Caki2 (cell line): ENCODE measurements around the gene ZNF74. TPM values are rescaled to one million over a fixed set of nuclear protein-coding genes. Genes with fewer than 3 reads are reported as not detected.
"Not testable (repeated sequence)": the region's sequence is repeated elsewhere in the genome, so short reads cannot be mapped to it uniquely, and the experiment has no call there.

Experiments used
- DNase-seq: peaks from one replicate; pipeline ENCODE4 v3.0.0-alpha.2; 2015; ENCODE audit warnings: low read depth
- in situ Hi-C: cut with HindIII; loops from 2 replicates; pipeline ENCODE4 v1.10.0; 2016; ENCODE audit warnings: low sequenced_read_pairs, low pct_unique_long_range_greater_than_20kb, mixed read lengths
- total RNA-seq: library from RNA; depleted of rRNA; stranded (reverse); fragments of >200 nt; shearing (Covaris generic); gene quantifications from 2 replicates; pipeline ENCODE4 v1.2.3, GENCODE V29; 2014; ENCODE audit warnings: low replicate concordance; rRNA removed

ZNF74 gene
- total RNA-seq, 1 experiment from 2014 or later, result 16.8 TPM

GRCh38 chr22:20451129-20451778 is 57.3 kb downstream of the ZNF74 start:
- DNase-seq, in situ Hi-C loops: not testable (repeated sequence)

DNA sequence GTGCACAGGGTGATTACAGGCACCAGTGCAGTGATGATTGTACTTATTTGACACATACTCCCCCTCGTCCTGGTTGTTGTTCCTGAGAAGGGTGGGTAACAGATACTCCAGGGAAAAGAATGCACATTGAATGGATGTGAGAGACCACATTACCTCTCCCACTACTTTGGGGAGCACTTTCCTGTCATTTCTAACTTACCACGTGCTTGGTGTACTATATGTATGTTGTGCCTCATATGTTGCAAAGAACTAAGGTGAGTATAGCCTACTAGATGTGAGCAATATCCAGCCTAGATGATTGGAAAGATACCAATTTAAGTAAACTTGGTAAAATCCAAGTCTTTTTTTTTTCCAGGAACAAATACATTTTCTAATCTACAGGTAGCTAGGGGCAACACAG is 58.0 kb downstream of the ZNF74 start:
- DNase-seq, result no peak
- in situ Hi-C loops, result no loop called here

DNA sequence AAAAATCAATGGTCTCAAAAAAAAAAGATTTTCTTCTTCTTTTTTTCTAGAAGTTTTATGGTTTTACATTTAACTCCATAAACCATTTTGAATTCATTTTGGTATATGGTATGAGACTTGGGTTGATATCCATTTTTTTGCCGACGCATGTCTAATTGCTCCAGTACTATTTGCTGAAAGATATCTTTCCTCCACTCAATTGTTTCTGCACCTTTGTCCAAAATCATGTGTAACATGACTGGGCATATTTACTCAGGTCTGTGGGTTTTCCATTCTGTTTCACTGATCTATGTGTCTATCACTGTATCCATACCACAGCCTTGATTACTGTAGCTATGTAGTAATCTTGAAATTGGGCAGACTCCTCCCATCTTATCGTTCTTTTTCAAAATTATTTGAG is 59.3 kb downstream of the ZNF74 start:
- in situ Hi-C loops, result no loop called here
- no peak for DNase-seq

GRCh38 chr22:20455709-20456063 is 61.7 kb downstream of the ZNF74 start:
- no peak for DNase-seq
- in situ Hi-C loops, result no loop called here

- DNase-seq, result peak; percentile 64
Observed at GRCh38 chr22:20456064-20456721, 62.2 kb downstream of the ZNF74 start.

GRCh38 chr22:20456722-20457076 is 62.7 kb downstream of the ZNF74 start:
- in situ Hi-C loops, result no loop called here
- no peak for DNase-seq

More at GRCh38 chr22:20456064-20456721, 62.2 kb downstream of the ZNF74 start:
- in situ Hi-C loops, result no loop called here

GRCh38 chr22:20457506-20458240 is 63.7 kb downstream of the ZNF74 start:
- no peak for DNase-seq
- in situ Hi-C loops, result no loop called here

Other genes starting within 250 kb of the ZNF74 start
- not detected in 2 replicates for gene CCDC188, start 243.1 kb upstream of the ZNF74 start, total RNA-seq
- 11.9 and 13.1 TPM in 2 replicates for gene RTN4R, start 125.8 kb upstream of the ZNF74 start, total RNA-seq
- 122 and 180 TPM in 2 replicates for gene DGCR6L, start 74.1 kb upstream of the ZNF74 start, total RNA-seq
- 1.2 and 3.1 TPM in 2 replicates for gene SCARF2, start 43.7 kb downstream of the ZNF74 start, total RNA-seq
- 11.8 and 23.6 TPM in 2 replicates for gene KLHL22, start 101.6 kb downstream of the ZNF74 start, total RNA-seq
- gene MED15, start 113.5 kb downstream of the ZNF74 start, total RNA-seq, result 31.0 and 56.8 TPM in 2 replicates